SIG-M5 (cell line): Measurements from ENCODE around the gene CFAP221.

ENCODE experiments used
- DNase-seq: peaks from one replicate; lab custom pipeline; 2025; lab: John Stamatoyannopoulos, UW

The CFAP221 gene

DNA sequence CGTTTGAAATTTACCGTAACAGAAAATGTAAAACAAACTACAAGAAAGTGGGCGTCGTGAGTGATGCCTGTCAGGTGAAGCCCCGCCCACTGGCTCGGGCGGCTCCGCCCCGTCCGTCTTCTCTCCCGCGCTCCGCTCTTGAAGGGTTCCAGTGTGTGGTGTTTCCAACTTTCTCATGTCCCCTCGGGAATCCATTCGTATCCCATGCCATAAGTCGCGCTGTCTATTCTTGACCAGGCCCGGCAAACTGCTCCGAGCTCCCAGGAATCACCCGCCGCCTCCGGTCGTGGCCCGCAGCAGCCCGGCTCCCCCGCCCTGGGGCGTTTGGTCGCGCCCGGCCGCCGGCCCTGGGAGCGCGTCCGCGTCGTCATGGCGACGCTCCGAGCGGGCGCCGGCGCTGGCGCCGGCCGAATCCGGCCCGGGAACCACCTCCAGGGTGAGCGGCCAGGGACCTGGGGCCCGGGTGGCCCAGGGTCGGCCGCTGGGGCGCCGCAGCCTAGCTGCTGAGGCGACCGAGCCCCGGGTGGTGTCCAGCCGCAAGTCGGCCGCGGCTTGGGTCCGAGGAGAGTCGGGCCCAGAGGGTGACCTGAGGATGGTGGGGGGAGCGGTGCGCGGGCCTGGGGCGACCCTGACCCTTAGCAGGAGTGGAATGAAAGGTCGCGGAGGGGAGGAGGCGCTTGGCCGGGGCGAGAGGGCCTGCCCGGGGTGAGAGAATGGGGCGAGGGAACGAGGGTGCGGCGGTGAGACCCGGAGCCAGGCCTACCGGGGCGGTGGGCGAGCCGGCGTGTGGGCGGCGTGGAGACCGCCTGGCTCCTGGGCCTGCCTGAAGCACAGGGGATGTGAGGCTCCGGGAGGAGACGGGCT, at the start of gene CFAP221:
TSS of gene CFAP221 (plus strand) at position 375 of the 864 bp plus-strand sequence. CDS start 1,683 bp downstream, outside the sequence.
- DNase-seq: no peak

DNA sequence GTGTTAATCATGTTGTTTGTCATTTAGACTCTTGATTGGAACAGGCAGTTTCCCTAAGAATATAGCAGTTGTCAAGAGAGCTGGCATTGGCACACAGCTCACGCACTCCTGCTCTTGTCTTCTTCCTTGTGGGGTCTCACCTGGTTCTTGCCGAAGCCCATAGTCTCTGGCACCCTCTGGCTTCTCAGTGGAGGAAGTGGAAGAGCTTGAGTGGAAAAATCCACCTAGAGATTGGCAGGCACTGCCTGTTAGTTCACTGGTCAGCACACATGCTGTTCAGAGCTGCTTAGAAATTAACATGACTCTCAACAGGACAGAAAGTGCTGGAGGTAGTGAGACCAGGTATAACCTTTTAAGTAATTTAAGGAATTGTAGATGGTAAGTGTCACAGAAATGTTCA, 48.3 kb upstream of the CFAP221 start:
- DNase-seq: no peak

DNA sequence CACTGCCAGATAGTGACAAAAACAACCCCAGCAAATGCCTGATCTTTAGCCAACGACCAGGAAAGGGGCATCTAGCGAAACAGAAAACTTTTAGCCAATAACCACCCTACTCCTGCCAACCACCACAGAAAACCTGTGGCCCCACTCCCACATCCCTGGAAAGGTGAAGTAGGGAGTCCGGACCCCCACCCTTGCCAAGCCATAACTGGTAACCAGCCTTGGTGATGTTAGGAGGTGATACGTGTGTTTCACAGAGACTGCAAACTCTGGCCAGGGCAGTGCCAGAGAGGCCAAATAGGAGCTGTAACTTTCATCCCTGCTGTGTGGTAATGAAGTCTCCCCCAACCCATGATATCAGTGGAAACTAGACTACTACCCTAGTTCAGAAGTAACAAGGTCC, 47.6 kb upstream of the CFAP221 start:
- no peak for DNase-seq

DNA sequence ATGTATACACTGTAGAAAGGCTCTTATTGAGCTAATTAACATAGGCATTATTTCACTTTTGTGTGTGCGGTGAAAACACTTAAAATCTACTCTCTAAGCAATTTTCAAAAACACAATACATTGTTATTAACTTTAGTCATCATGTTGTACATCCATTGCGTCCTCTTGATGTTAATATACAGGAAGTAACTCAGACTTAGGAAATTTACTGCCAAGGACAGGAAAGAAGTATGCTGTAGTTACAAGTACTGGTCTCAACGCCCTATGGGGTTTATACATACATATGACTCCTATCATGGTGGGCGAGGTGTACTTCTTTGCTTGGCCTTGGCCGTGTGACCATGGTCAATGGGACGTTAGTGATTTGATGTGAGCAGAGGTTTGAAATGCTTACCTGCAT, 35.5 kb upstream of the CFAP221 start:
- no peak for DNase-seq

DNA sequence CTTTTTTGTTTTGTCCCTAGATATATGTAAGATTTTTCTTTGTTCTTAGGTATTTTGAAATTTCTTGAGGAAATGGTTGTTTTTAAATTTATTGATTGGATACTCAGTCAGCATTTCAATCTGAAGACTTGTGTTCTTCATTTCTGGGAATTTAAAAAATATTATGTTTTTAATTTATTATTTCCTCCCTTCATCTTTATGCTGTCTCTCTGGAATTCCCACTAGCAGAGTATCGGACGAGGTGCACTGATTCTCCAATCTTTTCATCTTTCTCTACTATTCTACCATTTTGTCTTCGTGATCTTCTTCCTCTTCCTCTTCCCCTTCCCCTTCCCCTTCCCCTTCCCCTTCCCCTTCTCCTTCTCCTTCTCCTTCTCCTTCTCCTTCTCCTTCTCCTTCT, 32.3 kb upstream of the CFAP221 start:
- no peak for DNase-seq

DNA sequence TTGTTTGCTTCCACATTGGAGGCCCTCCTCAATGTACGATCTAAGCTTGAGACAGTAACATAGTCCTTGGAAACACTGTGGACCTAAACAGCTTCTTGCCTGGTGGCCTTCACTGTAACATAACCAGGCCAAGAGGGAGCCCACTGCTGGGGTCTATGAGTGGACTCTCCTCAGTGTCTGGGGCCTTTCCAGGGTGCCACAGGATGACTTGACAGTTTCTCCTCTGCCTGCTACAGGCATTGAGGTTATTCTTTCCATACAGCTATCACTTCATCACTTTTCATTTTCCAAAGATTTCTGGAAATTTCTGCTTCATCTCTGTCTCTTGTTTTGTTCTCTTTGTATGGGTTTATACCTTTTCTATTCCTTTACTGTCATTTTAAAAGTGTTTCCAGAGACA, 31.3 kb upstream of the CFAP221 start:
- no peak for DNase-seq

DNA sequence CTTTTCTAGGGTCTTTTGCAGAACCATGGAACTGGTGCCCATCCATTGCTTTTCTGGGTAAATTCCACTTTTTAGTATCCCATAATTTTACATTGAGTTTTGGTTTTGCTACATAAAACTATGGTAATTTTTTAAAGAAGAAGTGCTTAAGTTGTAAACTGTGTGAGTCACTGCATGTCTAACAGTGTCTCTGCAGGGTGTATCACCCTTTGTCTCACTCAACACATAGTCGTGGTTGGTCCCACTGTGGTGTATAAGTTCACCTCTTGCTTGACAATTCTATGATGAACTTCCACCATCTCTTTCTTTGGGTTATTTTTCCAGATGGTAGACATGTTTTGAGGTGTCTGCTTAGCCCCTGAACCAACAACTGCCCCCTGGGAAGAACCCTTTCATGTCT, 30.4 kb upstream of the CFAP221 start:
- no peak for DNase-seq

DNA sequence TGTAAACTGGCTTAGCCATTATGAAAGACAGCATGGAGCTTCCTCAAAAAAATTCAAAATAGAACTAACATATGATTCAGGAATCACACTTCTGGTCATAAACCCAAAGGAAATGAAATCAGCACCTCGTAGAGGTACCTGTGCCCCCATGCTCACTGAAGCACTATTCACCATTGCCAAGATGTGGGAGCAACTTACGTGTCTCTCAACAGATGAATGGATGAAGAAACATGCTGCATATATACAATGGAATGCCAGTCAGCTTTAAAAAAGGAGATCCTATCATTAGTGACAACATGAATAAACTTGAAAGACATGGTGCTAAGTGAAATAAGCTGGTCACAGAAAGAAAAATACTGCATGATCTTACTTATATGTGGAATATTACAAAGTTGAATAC, 28.1 kb upstream of the CFAP221 start:
- no peak for DNase-seq

DNA sequence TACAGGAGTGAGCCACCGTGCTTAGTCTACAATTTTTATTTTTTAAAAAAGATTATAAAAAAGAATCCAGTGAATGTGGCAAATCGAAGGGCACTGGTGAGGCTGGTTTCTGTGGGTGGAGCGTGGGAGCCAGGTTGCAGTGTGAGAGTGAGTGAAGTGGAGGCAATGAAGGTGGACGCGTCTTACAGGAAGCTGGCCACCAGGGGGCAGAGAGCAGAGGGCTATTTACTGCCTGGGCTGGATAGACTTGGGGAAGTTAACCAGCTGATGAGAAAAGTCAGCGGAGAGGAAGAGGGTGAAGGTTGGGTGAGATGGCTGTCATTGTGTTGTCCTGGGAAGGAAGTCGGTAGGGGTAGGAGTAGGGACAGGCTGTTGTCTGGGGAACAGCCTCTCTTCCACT, 26.8 kb upstream of the CFAP221 start:
- DNase-seq: peak; percentile 21

DNA sequence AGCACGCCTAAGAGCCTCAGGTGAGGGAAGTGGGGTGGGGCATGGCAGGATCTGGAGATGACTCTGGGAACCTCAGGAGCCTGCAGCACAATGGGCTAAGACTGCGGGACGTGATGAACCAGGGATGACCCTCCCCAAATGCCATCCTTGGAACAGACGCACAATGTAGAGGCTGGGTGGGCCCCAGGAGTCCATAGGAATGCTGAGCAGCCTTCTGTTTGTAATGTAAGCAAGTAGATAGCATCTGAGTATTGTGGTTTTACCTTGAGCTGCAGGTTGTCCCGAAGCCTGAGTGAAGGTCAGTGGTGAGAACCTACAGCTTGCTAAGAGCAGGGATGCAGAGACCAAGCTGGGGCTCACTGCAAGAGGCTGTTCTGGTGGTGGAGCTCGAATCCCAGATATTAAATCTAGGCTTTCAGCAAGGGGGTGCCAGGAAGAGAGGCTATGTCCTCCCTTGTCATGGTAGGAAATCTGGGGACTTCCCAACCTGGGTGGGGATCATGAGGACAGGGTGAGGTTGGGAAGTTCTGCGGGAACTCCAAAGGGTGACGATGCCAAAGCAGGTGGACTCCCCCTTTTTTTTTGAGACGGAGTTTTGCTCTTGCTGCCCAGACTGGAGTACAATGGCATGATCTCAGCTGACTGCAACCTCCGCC, 25.7 kb upstream of the CFAP221 start:
- DNase-seq: no peak

DNA sequence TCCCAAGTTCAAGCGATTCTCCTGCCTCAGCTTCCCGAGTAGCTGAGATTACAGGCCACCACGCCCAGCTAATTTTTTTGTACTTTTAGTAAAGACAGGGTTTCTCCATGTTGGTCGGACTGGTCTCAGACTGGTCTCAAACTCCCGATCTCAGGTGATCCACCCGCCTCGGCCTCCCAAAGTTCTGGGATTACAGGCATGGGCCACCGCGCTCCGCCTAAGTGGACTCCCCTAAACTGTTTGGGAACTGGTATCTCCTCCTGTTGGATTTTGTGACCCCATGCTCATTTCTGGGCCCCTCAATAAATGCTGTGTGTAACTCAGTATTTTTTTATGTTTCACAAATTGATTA, 25.2 kb upstream of the CFAP221 start:
- DNase-seq: no peak

DNA sequence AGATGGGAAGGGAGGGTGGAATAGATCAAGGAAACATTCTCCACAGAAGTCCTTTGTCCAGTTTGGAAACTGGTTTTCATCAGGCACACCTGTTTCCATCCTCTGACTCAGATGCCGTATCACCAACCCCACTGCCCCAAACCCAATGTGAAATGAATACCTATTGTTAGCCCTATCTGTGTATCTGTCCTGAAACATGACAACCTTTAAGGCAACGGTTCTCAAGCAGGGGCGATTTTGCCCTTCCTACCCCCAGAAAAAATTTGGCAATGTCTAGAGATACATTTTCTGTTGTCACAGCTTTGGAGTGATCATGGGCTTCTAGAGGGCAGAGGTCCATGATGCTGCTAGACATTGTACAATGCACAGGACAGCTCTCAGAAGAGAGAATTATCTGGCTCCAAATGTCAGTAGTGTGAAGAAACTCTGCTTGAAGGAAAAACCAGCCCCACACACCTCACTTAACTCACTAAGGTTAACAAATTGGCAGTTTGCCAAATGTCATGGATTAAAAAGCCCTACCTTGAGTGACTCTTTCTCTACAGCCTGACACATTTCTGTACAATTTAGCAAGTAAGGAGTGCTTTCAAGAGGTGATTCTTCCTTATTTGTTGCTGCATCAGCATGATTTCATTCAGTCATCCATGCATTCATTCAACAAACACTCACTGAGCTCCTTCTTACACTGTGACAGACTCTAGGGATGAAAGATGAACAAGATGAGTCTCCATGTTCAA, 23.4 kb upstream of the CFAP221 start:
- no peak for DNase-seq

DNA sequence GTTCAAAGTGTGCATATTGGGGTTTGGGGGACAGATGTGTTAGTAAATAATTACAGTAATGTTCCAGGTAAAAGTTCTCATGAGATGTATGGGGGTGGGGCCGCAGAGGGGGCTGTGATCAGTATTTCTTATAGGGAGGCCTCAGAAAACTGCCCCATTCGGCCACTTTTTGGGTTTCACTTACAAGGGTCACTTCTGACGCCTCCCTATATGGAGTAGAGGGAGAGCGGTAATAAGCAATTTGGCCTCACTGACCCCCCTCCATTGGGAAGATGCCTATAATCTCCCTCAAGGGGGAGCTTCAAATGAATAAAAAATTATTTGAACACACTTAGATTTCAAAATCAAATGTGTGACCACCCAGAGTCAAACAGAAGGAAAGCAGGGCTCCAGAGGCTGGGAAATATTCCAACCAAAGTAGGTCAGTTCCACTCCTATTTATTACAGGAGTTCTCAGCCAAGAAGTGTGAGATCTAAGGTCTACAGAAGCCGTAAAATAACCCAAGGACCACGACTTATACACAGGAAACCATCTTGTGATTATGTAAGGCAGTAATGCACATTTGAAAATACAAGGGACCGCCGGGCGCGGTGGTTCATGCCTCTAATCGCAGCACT, 22.7 kb upstream of the CFAP221 start:
- DNase-seq: no peak

DNA sequence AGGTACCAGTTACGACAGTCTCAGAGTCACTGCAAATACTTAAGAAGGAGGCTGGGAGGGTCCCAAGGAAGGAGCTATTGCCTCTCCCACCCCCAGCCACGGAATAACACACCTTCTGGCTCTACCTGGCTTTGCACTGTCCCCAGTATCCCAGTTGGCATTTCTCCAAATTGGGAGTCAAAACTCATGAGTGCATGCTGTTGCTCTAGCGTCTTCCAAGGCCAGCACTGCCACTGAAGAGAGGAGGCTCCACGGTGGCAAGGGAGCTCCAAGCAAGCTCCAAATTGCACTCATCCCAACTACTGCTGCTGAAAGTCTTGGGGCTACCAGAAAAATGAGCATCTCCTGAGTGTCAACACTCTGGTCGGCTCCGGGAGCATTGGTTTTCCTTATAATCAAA, 21.6 kb upstream of the CFAP221 start:
- no peak for DNase-seq

DNA sequence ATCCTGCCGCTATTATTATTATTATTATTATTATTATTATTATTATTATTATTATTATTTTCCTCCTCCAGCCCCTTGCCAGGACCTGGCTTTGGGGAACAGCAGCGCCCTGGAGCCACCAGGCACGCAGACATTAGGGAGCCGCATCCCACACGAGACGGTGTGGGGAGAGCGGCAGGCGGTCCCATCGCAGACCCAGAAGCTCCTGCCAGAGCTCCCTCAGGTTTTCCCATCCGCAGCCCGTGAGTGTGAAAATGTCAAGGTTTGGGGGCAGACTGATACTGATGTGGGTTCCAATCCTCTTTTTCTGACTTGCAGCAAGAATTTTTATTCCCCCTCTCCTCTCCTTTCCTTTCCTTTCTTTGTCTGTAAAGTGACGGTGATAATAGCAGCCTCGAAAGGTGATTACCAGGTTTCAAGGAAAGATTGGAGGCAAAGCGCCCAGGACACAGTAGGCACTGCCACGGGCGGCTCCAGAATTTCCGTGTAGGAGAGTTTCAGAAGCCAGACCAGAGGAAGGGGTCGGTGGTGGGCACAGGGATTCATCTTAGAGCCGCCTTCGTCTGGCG, 20.8 kb upstream of the CFAP221 start:
- DNase-seq: no peak

DNA sequence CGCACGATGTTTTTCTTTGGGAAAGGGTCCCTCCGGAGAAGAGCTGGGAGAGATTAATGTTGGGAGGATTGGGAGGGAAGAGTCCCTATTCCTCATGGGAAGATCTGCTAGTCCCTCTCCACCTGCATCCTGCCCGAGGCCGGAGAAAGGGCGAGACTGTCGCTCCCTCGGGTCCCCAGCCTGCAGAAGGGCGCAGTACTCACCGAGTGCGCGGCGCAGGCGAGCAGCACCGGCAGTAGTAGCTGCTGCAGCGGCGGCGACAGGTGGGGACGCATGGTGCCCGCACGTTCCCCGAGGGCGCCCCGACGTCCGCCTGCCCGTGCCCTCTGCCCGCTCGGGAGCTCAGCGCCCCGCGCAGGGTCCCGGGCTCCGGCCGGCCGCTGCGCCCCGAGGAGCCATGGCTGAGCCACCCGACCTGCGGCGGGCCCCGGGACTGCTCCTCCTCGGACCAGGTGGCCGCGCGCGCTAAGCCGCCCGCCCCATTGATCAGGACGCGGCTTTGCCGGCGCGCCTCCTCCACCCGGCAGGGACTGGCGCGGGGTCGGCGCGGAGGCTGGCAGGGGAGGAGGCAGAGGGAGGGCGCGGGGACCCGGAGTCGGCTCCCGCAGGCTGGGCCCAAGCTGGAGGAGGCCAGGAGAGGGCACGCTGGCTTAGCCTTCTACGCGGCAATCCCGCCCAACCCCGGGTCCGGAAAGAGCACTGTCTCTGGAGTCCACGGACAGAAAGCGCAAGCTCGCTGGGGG, 20.1 kb upstream of the CFAP221 start, which contains the start of gene SCTR:
TSS of gene SCTR (minus strand) at position 532 of the 743 bp plus-strand sequence. CDS start at position 275, 257 bp downstream.
- no peak for DNase-seq

DNA sequence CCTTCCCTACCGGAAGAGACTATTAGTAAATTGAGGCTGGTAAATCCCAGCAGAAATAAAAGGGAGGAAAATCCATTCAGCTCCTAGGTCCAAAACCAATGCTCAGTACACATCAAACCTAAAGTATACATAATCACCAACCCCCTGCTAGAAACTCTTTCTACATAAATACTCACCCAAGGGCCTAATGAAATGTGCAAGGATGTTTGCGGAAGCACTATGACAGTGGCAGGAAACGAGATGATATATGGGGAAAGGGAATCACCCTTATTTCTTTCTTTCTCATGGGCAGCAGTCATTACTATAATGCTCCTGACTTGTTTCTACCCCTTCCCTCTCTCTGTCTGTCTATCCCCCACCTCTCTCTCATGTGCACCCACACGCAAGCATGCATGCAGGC, 18.6 kb upstream of the CFAP221 start:
- no peak for DNase-seq

DNA sequence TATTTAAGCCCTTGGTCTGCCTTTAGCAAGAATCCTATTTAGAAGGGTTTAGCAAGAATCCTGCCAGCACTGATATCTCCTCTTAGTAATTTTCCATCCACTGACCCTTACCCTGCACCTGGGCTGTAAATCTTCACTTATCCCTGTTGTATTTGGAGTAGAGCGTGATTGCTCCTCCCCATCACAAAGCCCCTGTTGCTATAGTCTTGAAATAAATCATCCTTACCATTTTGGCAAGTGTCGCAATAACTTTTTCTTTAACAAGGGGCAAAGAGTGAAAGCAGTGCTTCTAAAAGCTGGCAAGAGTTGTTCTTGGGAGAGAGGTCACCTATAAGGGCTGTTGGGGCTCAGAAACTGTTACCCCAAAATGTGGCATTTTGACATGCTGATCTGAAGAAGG, 16.2 kb upstream of the CFAP221 start:
- no peak for DNase-seq

DNA sequence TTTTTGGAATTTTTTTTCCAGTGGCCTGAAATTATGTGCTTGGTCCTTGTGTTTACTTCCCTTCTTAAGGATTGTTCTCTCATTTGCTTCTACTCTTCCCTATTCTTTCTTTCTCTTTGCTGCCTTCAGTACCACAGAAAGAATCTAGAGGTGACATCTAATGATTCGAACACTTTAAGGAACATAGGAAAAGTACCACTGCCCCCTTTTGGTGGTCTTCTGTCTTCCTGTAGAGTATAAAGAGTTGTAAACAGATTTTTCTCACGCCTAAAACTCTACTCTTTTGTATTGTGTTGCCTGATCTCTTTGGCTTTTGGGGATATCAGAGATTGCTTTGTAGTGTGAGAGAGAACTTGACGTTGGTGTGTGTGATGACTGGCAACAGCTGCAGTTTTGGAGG, 13.0 kb upstream of the CFAP221 start:
- DNase-seq: no peak

DNA sequence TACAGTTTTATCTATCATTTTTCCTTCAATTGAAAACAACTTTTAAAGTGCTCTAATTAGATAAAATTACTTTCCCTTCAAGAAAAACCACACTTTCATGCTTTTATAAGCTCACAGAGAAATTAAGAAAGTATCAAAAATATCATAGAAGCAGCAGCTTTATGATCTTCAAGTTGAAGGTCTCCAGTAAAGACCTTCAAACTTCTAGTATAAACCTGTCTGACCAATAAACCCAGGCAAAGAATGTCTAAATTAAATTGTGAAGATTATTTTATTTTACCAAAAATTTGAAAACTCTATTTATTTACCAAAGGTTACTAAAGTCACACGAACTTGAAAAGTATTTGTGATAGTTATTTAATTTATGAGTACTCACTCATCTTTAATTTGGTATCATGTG, 10.7 kb upstream of the CFAP221 start:
- DNase-seq: no peak

DNA sequence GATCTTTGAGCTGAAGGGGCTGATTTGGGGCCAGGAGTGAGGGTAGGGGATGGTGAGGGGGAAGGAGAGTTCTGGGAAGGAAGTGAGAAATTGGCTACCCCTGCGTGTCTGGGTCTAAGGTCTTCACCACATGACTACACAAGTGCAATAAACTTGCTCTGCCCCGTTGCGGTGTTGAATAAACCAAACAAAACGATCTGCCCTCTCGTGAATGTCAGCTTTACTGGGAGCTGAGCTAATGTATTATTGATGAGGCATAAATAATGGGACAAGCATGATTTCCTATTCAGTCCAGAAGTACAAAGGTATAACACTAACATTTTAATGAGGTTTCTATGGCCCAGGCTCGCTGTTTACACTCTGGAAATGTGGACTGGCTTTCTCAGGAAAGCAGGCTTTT, 8.0 kb upstream of the CFAP221 start:
- no peak for DNase-seq
